GM21423 (cell line): Measurements from ENCODE around the gene ZNG1F.
"Not testable (repeated sequence)": the region's sequence is repeated elsewhere in the genome, so short reads cannot be mapped to it uniquely, and the experiment has no call there.

ENCODE experiments used
- ATAC-seq: cut with Tn5 transposase; IDR thresholded peaks from one replicate; pipeline ENCODE4 v1.9.1; 2021; ENCODE audit warnings: mild to moderate bottlenecking, moderate library complexity; ENCODE audit not compliant: unreplicated experiment

ZNG1F gene

GRCh38 chr9:41123812-41124211 is 65.3 kb downstream of the ZNG1F start:
- not testable (repeated sequence) for ATAC-seq

GRCh38 chr9:41123396-41123795 is 65.7 kb downstream of the ZNG1F start:
- not testable (repeated sequence) for ATAC-seq

GRCh38 chr9:41120696-41121095 is 68.4 kb downstream of the ZNG1F start:
- ATAC-seq = not testable (repeated sequence)

GRCh38 chr9:41119719-41120118 is 69.4 kb downstream of the ZNG1F start:
- not testable (repeated sequence) for ATAC-seq

GRCh38 chr9:41119311-41119710 is 69.8 kb downstream of the ZNG1F start:
- ATAC-seq = not testable (repeated sequence)

GRCh38 chr9:41113348-41113747 is 75.8 kb downstream of the ZNG1F start:
- not testable (repeated sequence) for ATAC-seq

GRCh38 chr9:41111414-41111813 is 77.7 kb downstream of the ZNG1F start:
- not testable (repeated sequence) for ATAC-seq

- ATAC-seq = not testable (repeated sequence)
Measured at GRCh38 chr9:41110913-41111312, 78.2 kb downstream of the ZNG1F start.

GRCh38 chr9:41109253-41109652 is 79.9 kb downstream of the ZNG1F start:
- ATAC-seq = not testable (repeated sequence)

- not testable (repeated sequence) for ATAC-seq
Measured at GRCh38 chr9:41108816-41109215, 80.3 kb downstream of the ZNG1F start.

- ATAC-seq = not testable (repeated sequence)
Measured at GRCh38 chr9:41106472-41107116, 82.5 kb downstream of the ZNG1F start.

GRCh38 chr9:41105557-41106253 is 83.4 kb downstream of the ZNG1F start:
- not testable (repeated sequence) for ATAC-seq

- not testable (repeated sequence) for ATAC-seq
Measured at GRCh38 chr9:41104542-41104941, 84.6 kb downstream of the ZNG1F start.

- ATAC-seq = not testable (repeated sequence)
Measured at GRCh38 chr9:41100508-41100907, 88.6 kb downstream of the ZNG1F start.

- ATAC-seq = not testable (repeated sequence)
Measured at GRCh38 chr9:41098759-41099158, 90.4 kb downstream of the ZNG1F start.

- peak; percentile 51 for ATAC-seq
Measured at GRCh38 chr9:41095060-41095459, 94.1 kb downstream of the ZNG1F start.

GRCh38 chr9:41094010-41094773 is 94.9 kb downstream of the ZNG1F start:
- not testable (repeated sequence) for ATAC-seq

- not testable (repeated sequence) for ATAC-seq
Measured at GRCh38 chr9:41090922-41091321, 98.2 kb downstream of the ZNG1F start.

GRCh38 chr9:41090386-41090785 is 98.7 kb downstream of the ZNG1F start:
- not testable (repeated sequence) for ATAC-seq

GRCh38 chr9:41088450-41089059 is 100.6 kb downstream of the ZNG1F start:
- ATAC-seq = peak; percentile 69

- not testable (repeated sequence) for ATAC-seq
Measured at GRCh38 chr9:41087929-41088328, 101.2 kb downstream of the ZNG1F start.
